CD4-positive, alpha-beta T cell treated with Interleukin-12 subunit alpha and Interleukin-12 subunit beta, for 1 hour (primary cell): ENCODE results near the gene AMZ1.
A peak's percentile ranks its signal among the peaks of the same experiment; 100 is the strongest.

ENCODE experiments used
- DNase-seq: peaks from one replicate; pipeline ENCODE4 v3.0.0-alpha.2; 2020

The AMZ1 gene, protein sequence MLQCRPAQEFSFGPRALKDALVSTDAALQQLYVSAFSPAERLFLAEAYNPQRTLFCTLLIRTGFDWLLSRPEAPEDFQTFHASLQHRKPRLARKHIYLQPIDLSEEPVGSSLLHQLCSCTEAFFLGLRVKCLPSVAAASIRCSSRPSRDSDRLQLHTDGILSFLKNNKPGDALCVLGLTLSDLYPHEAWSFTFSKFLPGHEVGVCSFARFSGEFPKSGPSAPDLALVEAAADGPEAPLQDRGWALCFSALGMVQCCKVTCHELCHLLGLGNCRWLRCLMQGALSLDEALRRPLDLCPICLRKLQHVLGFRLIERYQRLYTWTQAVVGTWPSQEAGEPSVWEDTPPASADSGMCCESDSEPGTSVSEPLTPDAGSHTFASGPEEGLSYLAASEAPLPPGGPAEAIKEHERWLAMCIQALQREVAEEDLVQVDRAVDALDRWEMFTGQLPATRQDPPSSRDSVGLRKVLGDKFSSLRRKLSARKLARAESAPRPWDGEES

GRCh38 chr7:2687881-2688318 is at the start of gene AMZ1:
Gene AMZ1, plus strand, starts transcription at chr7:2688202. Its CDS starts 12,250 bp downstream, at chr7:2700452.
- no peak for DNase-seq

DNA sequence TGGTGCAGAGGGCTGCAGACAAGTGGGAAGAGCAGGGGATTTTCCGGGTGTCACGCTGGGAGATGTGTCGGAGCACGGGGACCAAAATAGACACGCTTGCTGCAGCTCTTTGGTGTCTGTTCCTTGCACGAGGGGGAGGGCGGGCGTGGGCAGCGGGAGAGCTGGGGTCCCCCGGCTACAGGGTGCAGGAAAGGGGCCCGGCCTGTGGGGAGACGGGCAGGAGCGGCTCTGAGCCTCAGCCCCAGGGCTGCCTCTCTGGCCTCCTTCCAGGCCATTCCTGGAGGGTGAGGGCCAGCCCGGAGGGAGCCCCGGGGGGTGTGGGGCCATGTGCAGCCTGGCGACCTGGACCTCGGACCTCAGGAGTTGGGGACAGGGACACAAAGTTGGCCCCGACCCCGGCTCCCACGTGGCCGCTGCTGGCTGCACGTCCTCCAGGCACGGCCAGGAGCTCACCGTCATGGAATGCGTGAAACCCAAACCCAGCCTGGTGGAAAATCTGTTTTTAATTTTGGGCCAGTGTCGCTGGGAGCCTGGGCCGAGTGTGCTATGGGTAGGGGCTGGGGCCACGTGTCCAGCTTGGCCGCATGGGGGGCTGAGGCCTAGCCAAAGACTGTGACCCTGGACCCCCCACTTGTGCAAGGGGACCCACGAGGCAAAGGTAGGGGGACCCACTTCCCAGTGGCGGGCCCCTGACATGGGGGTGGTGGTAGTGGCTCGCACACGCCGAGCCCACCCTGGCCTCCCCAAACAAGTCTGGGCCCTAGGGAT is 49.6 kb upstream of the AMZ1 start:
- DNase-seq = no peak

DNA sequence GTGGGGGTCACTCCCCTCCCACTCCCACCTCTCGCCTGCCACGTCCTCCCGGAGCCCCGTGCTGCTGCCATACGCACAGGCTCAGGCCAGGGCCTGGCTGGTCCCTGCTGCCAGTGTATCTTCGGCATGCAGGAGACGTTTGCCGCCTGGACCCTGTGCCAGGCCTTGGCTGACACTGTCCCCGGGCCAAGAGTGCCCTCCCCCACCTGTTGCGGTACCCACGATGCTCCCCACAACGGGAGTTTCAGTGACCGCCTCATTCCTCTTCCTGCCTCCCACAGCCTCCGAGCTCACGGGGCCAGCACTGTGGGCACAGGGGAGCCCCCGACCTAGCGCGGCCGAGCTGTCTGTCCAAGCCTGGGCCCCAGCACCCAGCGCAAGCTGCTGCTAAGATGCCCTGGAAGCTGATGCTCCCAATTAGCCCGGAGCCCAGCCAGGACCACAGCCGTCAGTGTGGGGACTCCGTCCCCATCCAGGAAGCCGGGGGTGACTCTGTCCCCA is 48.8 kb upstream of the AMZ1 start:
- no peak for DNase-seq

DNA sequence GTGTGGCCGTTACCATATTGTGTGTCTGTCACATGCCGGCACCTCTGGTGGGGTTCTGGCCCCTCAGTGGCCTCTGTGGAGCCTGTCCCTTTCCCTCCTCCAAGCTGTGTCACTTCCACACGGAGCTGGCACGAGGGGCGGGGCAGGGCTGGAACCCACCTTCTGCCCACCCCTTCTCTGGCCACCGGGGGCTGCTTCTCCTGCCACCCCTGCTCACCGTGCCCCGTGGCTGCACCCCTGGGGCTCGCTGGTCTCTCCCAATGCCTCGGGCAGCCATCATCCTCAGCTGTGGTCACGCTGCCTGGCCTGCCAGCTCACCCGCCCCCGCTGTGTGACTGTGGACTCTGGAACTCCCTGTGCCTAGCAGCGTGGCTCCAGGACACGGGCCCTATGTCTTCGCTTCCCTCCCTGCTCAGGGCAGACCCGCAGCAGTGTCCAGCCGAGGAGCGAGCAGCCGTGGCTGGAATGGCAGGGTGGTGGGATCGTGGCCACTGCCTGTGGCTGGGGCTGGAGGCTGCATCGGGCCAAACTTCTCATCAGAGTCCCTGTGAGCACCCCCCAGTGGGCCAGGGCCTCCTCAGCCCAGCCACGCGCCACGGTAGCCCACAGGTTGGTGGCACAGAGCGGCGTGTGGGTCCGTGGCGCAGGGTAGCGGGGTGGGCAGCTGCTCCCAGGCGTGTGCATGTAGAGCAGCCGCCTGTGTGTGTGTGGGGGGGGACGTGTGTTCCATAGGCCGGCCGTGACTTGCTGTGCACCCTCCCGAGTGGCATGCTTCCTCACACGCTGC is 48.1 kb upstream of the AMZ1 start:
- DNase-seq = no peak

DNA sequence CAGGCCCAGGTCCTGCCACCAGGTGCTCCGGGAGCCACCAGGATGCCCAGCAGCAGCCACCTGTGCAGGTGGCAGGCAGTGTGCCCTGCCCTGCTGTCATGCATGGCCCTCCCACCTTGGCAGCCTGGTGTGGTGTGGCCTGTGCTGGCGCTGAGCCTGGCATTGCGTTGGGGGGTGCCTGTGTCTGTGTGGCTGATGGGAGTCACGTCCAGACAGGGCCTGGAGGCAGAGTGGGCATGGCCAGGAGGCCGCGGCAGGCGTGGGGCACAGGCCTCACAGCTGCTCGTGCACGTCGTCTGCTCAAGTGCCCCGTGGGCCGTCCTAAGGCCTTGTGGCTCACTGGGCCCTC is 47.5 kb upstream of the AMZ1 start:
- DNase-seq = no peak

DNA sequence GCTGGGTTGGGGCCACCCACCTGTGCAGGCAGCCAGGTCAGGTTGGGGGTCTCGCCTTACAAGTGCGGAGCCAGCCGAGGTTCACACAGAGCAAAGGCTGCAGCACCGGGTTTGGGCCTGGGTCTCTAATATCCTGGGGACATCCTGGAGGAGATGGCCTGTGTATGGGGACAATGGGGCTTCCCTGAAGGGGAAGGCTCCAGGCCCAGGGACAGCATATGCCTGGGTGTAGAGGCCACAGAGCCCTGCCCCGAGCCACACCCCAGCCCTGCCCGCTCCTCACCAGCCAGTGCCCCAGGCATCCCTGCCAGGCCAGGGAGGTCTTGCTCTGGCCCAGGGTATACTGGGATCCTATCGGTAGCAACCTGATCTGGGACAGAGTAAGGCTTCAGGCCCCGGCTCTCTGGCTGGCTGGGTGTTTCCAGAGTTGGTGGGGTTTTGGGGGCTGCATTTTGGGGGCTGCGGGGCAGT is 47.1 kb upstream of the AMZ1 start:
- DNase-seq = no peak

GRCh38 chr7:2641406-2642393 is 46.3 kb upstream of the AMZ1 start:
- DNase-seq = no peak

GRCh38 chr7:2643386-2644219 is 44.4 kb upstream of the AMZ1 start:
- DNase-seq = no peak

GRCh38 chr7:2644220-2644561 is 43.8 kb upstream of the AMZ1 start:
- no peak for DNase-seq

- DNase-seq = no peak
These were observed 43.3 kb upstream of the AMZ1 start for GRCh38 chr7:2644562-2645273.

- peak; percentile 52 for DNase-seq
These were observed 42.6 kb upstream of the AMZ1 start for GRCh38 chr7:2645274-2645868.

DNA sequence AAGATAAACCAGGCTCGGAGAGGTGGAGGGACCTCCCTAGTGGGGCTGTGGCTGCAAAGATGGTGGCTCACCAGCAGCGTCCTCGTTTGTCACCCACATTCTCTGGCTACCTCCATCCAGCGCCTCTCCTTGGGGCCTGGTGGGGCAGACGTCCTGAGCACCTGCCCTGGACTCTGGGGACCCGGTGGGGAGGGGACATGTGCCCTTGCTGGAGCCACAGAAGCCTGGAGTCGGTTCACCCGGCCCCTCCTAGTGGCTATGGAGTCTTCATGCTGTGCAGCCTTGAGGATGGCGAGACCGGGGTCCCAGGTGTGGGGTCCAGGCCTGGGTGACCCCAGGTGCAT is 41.7 kb upstream of the AMZ1 start:
- no peak for DNase-seq

- no peak for DNase-seq
These were observed 41.1 kb upstream of the AMZ1 start for GRCh38 chr7:2646680-2647571.

DNA sequence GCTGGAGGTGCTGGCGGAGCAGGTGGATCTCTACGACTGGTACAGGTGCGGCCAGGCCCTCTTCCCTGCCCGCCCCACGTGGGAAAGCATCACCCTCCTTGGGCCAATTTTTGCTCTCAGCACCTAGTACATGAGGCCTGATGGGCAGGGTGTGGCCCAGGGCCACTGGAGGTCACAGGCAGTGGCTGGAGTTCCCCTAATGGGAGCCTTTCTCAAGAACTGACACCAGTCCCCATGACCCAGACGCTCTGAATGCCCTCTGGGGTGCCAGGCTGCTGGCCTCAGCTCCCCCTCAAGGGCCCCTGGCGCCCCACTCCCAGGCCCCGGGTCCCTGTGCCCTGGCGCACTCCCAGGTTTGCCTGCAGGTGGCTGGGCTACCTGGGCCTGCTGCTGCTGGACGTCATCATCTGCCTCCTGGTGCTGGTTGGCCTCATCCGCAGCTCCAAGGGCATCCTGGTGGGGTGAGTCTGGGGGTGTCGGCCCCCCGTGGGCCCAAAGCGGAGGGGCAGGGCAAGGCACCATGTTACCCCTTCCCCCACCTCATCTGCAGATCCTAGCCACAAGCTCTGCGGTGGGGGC is 40.3 kb upstream of the AMZ1 start:
- DNase-seq = no peak

- DNase-seq = no peak
These were observed 38.7 kb upstream of the AMZ1 start for GRCh38 chr7:2649139-2649838.

- DNase-seq = no peak
These were observed 38.0 kb upstream of the AMZ1 start for GRCh38 chr7:2649991-2650390.

DNA sequence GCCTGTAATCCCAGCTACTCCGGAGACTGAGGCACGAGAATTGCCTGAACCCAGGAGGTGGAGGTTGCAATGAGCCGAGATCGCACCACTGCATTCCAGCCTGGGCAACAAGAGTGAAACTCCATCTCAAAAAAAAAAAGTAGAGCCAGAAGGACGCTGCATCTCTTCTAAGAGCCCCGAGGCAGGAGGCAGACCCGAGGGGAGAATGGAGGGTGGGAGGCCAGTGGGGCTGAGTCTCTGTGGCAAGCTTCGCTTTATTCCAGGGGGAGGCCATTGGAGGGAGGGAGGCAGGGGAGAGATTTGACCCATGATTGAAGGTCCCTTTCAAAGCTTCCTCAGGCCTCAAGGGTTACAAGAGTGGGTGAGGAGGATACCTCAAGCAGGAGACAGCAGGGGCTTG is 37.6 kb upstream of the AMZ1 start:
- no peak for DNase-seq

DNA sequence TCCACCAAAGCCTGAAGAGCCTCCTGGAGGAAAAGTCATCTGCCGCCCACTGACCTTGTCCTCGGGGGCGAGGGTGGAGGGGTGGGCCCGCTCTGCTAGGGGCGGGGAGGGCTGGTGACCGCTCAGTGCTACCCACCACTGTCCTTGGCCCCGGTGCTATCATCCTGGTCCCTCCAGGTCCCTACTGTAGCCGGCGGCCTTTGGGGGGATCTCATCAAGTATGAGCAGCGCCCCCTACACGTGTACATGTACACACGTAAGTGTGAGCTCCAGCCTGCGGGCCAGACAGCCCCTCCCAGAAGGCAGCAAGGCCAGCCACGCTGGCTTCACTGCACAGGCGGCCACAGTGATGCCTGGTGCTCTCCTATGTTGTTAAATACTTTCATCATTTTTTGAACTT is 36.7 kb upstream of the AMZ1 start:
- DNase-seq = no peak
